HG02885 (cell line): ENCODE results near the gene HS6ST3.
"Not testable (repeated sequence)": the region's sequence is repeated elsewhere in the genome, so short reads cannot be mapped to it uniquely, and the experiment has no call there.

ENCODE experiments used
- ATAC-seq: cut with Tn5 transposase; IDR thresholded peaks from one replicate; pipeline ENCODE4 v1.9.1; 2021; ENCODE audit warnings: mild to moderate bottlenecking; ENCODE audit not compliant: unreplicated experiment, poor library complexity

The HS6ST3 gene

DNA sequence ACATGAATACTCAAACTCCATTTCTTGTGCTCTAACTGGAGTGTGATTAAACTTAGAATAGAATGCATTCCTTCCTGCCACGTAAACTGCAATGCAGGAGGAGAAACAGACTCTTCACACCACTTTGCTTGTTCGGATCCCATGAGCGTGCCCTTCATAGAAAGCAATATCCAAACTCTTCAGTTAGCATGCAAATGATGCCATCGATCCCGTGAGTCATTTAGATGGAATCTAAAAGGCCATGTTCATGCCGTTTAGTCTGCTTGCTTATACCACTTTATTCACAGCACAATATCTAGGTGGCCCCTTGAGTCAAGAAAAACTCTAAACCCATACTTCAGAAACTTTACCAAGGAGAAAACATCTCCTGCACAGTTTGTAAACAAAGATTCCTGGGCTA lies 678.6 kb downstream of the HS6ST3 start:
- ATAC-seq = no peak

- ATAC-seq = no peak
Observed at GRCh38 chr13:96769874-96770273, 680.0 kb downstream of the HS6ST3 start.

GRCh38 chr13:96771486-96772367 lies 681.8 kb downstream of the HS6ST3 start:
- ATAC-seq = peak; percentile 98

- ATAC-seq = no peak
Observed at GRCh38 chr13:96772426-96772825, 682.5 kb downstream of the HS6ST3 start.

DNA sequence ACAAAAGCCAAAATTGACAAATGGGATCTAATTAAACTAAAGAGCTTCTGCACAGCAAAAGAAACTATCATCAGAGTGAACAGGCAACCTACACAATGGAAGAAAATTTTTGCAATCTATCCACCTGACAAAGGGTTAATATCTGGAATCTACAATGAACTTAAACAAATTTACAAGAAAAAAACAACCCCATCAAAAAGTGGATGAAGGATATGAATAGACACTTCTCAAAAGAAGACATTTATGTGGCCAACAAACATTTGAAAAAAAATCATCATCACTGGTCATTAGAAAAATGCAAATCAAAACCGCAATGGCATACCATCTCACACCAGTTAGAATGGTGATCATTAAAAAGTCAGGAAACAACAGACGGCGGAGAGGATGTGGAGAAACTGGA lies 688.4 kb downstream of the HS6ST3 start:
- not testable (repeated sequence) for ATAC-seq

DNA sequence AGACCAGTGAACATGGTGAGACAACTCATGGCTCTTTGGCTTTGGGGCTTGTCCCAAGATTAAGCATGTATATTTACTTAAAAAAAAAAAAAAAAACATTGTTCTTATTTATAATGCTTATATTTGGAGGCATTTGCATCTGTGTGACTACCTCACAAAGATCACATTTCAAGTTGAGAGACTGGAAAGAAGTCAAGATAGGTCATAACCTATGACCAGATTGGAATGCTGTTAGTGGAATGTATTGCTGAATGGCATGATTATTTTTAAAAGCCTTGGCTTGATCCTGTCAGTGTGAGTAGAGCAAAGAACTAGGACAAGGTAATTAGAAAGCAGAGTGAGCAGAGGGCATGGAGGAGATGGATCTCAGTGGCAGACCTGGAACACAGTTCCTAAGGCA lies 689.8 kb downstream of the HS6ST3 start:
- ATAC-seq = no peak

GRCh38 chr13:96780105-96780504 lies 690.2 kb downstream of the HS6ST3 start:
- no peak for ATAC-seq

- ATAC-seq = no peak
Observed at GRCh38 chr13:96781141-96781540, 691.2 kb downstream of the HS6ST3 start.

DNA sequence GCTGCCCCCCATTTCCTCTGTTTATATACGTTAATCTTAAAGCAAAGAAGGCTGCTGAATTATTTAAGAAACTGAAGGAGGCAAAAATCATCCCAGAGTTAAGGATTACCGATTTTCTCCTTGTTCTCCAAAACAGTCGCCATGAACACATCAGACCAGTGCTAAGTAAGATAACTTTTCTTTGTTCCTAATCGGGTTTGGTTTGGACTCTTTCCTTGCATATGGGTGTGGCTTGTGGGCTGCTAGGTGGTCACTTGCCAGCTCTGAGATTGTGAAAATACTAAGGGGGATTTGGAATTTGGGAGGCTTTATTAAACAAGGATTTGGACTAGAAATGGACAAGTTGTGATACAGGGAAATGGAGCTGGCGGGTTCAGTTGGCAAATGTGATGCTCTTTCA lies 692.3 kb downstream of the HS6ST3 start:
- no peak for ATAC-seq

GRCh38 chr13:96783057-96783456 lies 693.1 kb downstream of the HS6ST3 start:
- no peak for ATAC-seq

DNA sequence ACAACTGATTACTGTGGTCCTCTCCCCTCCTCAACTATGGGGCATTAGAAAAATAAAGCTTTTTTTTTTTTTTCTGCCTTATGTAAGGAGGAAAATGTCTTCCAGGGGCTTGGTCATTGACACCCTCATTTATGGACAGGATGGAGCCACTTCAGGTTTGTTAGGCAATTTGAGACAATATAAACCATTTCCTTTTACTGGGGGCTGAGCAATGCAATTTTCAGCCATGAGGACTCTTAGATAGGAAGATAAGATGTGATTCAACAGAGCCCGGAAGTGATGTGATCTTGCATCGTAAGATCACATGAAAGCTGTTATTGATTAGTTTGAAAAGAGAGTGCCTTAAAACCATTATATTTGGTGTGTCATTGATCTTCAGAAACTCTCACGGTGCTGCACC lies 693.6 kb downstream of the HS6ST3 start:
- ATAC-seq = no peak

DNA sequence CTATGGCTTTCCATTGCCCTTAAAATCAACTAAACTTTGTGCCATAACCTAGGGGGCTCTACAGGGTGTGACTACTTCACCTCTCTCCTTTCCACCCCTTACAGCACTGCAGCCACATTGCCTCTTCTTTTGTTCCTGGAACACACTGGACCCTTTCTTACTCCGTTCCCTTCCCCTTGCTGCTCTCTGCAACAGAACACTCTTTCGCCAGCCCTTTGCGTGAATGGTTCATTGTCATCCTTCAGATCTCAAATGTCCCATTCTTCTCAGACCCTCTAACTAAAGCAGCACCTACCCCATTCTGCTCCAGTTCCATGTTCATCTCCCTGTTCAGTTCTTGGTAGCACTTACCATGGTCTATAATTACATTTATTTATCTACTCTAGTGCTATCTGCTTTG lies 696.1 kb downstream of the HS6ST3 start:
- no peak for ATAC-seq

GRCh38 chr13:96792188-96792587 lies 702.3 kb downstream of the HS6ST3 start:
- ATAC-seq = no peak

DNA sequence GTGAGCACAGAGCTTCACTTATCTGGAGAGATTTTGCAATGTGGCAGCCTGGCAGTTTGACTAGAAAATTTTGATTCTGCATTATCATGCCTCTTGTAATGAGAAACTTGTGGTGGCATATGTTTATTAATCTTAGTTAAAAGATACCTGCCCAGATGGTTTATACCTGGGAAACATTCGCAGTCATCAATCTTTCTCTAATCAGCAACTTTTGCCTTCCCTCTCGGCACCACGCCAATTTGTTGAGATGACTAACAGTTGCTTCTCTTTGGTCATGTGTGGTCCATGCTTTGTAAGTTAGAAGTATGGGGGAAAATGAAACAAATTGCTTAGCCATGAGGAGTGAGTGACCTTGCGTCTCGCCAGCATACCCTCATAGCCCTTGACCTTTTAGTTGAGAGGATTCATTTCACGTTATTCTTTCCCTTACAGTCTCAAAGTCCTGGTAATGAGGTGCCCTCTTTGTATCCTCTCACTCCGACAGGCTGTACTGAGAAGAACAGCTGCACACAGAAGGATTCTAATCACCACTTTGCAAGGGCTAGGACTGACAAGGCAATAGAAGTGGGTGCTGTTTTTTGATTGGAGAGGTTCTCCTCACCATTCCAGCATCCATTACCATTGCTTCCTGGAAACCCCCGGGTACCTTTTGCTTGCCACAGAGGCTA lies 703.0 kb downstream of the HS6ST3 start:
- ATAC-seq = no peak

GRCh38 chr13:96793404-96793755 lies 703.5 kb downstream of the HS6ST3 start:
- no peak for ATAC-seq

GRCh38 chr13:96794669-96795068 lies 704.8 kb downstream of the HS6ST3 start:
- no peak for ATAC-seq

DNA sequence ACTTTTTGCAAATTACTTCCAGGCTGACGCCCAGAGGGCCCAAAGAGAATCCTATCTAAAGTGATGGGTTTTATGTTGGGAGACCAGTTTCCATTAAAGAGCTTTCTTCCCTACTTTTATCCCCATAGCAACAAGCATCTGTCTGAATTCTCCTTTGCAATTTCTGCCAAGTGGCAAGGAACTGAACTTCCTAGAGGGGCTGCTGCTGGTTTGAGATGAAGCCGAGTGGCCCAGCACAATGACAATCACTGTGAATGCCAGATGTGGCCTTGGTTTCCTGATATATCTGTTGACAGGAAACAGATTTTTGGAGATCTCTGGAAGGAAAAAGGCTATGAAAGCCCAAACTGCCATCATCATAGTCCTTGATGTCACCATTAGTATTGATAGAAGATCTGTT lies 705.8 kb downstream of the HS6ST3 start:
- no peak for ATAC-seq

- ATAC-seq = no peak
Observed at GRCh38 chr13:96796091-96796633, 706.3 kb downstream of the HS6ST3 start.

- ATAC-seq = no peak
Observed at GRCh38 chr13:96797136-96797535, 707.2 kb downstream of the HS6ST3 start.

GRCh38 chr13:96803456-96804100 lies 713.7 kb downstream of the HS6ST3 start:
- no peak for ATAC-seq

DNA sequence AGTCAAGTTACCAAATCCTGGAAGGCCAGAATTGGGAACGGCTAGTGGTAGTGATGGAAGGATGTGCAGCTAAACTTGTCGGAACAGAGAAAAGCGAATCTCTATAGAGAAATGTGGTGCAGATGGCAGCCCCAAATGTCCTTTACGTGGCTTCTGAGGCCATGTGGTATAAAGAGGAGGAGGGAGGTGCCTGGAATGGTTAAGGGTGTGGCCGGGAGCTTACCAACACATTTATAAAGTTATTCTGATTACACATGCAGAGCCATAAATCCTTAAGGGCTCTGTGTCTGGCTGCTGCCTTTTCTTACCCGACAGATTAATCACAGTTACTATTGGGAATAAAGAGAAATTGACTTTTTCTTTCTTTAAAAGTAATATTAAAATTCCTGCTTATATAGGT lies 714.3 kb downstream of the HS6ST3 start:
- ATAC-seq = no peak
